Measurements from ENCODE around the gene ODAM.
A peak's percentile ranks its signal among the peaks of the same experiment; 100 is the strongest.

Gene ODAM

GRCh38 chr4:70179811-70180210 lies 15.7 kb upstream of the ODAM start:
- no peak for TF ChIP-seq CTCF (conservative IDR thresholded peaks at IDR 0.05)
- no peak overlapping the region for H3K27ac ChIP-seq

- H3K27ac ChIP-seq: no peak overlapping the region
- no peak for TF ChIP-seq CTCF (conservative IDR thresholded peaks at IDR 0.05)
Measured at GRCh38 chr4:70181864-70182263, 13.7 kb upstream of the ODAM start.

GRCh38 chr4:70182517-70183167 lies 12.9 kb upstream of the ODAM start:
- H3K27ac ChIP-seq: no peak overlapping the region
- TF ChIP-seq CTCF (conservative IDR thresholded peaks at IDR 0.05): no peak

- H3K27ac ChIP-seq: no peak overlapping the region
- TF ChIP-seq CTCF (conservative IDR thresholded peaks at IDR 0.05): peak; percentile 97
Measured at GRCh38 chr4:70183168-70183939, 12.2 kb upstream of the ODAM start.

GRCh38 chr4:70183940-70184246 lies 11.6 kb upstream of the ODAM start:
- TF ChIP-seq CTCF (conservative IDR thresholded peaks at IDR 0.05): peak; percentile 51

DNA sequence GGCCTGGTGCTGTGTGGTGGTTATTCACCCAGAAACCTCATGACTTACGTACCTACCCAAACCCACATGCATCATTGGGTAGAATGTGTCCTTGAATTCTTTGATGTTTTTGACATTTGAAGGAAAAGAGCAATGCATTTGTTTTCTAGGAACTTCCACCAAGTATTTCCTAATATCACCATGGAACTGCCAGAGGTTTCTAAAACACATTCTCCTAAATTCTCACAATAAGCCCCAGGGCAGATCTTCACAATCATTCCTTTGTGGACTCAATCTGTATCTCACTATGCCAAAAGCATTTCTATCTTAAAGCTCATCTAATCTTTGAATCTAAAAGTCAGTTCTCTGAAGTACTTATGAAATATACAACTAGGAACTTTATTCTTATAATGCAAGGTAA lies 8.3 kb upstream of the ODAM start:
- TF ChIP-seq CTCF (conservative IDR thresholded peaks at IDR 0.05): no peak
- H3K27ac ChIP-seq: peak overlapping the region; percentile 4; the same call in 1 of the 2 replicates

More at GRCh38 chr4:70183940-70184246, 11.6 kb upstream of the ODAM start:
- no peak overlapping the region for H3K27ac ChIP-seq

GRCh38 chr4:70190579-70190978 lies 4.9 kb upstream of the ODAM start:
- no peak overlapping the region for H3K27ac ChIP-seq
- TF ChIP-seq CTCF (conservative IDR thresholded peaks at IDR 0.05): no peak
